SK-N-SH (cell line): ENCODE data around the gene ZNF514. TPM values are rescaled to one million over a fixed set of nuclear protein-coding genes. Genes with fewer than 3 reads are reported as not detected.

Experiments used
- CTCF ChIA-PET: fragments of 300-600, 350-600 bp; formaldehyde crosslinking; extraction: SDS; loops from one replicate; lab custom pipeline; 2021; lab: Yijun Ruan, JAX
- POLR2A ChIA-PET: fragments of 350-600 bp; sonication (Branson Sonifier 250); formaldehyde crosslinking; extraction: SDS; loops from one replicate; lab custom pipeline; 2020; ENCODE audit warnings: antibody characterized with exemption, inconsistent platforms; lab: Yijun Ruan, JAX
- DNase-seq: peaks from one replicate; pipeline ENCODE4 v3.0.0; 2012
- H2AFZ ChIP-seq: fragments of 200-600 bp; sonication (generic); 2 replicates; pipeline ENCODE4 v1.8.1; 2016; ENCODE audit warnings: antibody characterized with exemption, mild to moderate bottlenecking, low read depth
- H3F3A ChIP-seq: fragments of 200-600 bp; sonication (generic); replicated peaks from 2 replicates; pipeline ENCODE3; 2016; ENCODE audit warnings: antibody characterized with exemption, mild to moderate bottlenecking; ENCODE audit not compliant: insufficient read depth
- H3K27ac ChIP-seq, 2 experiments: fragments of 200-500 bp in 1 of 2; fragments of 200-600 bp in 1 of 2; sonication (Bioruptor generic) in 1 of 2; sonication (generic), shearing (Covaris generic) in 1 of 2; 2 replicates each; pipeline versions ENCODE4 v1.5.1 to v1.6.1; 2014 to 2016; ENCODE audit warnings: low read depth in 2 of 2, inconsistent platforms in 1 of 2, low read length in 1 of 2, mild to moderate bottlenecking in 1 of 2, mixed read lengths in 1 of 2
- H3K27me3 ChIP-seq: fragments of 200-600 bp; sonication (generic), shearing (Covaris generic); 2 replicates; pipeline ENCODE4 v1.6.1; 2016; ENCODE audit warnings: mixed run types; ENCODE audit not compliant: insufficient read depth
- H3K36me3 ChIP-seq, 2 experiments: fragments of 200-500 bp in 1 of 2; fragments of 200-600 bp in 1 of 2; sonication (Bioruptor generic) in 1 of 2; sonication (generic) in 1 of 2; replicated peaks in 1 of 2; 2 replicates each; pipeline versions ENCODE3 to v1.5.1; 2014 to 2016; ENCODE audit warnings: low read length in 1 of 2, mild to moderate bottlenecking in 1 of 2; ENCODE audit not compliant: insufficient read depth in 2 of 2, control insufficient read depth in 1 of 2
- H3K4me1 ChIP-seq, 2 experiments: fragments of 200-500 bp in 1 of 2; fragments of 200-600 bp in 1 of 2; sonication (Bioruptor generic) in 1 of 2; sonication (generic), shearing (Covaris generic) in 1 of 2; 2 replicates each; pipeline versions ENCODE4 v1.5.1 to v1.6.1; 2014 to 2016; ENCODE audit warnings: low read depth in 1 of 2, low read length in 1 of 2, mixed run types in 1 of 2; ENCODE audit not compliant: insufficient read depth in 2 of 2, control insufficient read depth in 1 of 2
- H3K4me2 ChIP-seq: fragments of 200-600 bp; sonication (generic), shearing (Covaris generic); 2 replicates; pipeline ENCODE4 v1.6.1; 2017; ENCODE audit warnings: mixed run types
- H3K4me3 ChIP-seq, 2 experiments: fragments of 200-500 bp in 1 of 2; fragments of 200-600 bp in 1 of 2; sonication (Bioruptor generic) in 1 of 2; sonication (generic), shearing (Covaris generic) in 1 of 2; 2 replicates each; pipeline versions ENCODE4 v1.5.1 to v1.8.1; 2014 to 2016; ENCODE audit warnings: low read depth in 2 of 2, inconsistent platforms in 1 of 2, low read length in 1 of 2, mild to moderate bottlenecking in 1 of 2, mixed read lengths in 1 of 2, moderate library complexity in 1 of 2
- H3K79me2 ChIP-seq: fragments of 200-600 bp; sonication (generic); 2 replicates; pipeline ENCODE4 v1.8.1; 2017; ENCODE audit warnings: mild to moderate bottlenecking; ENCODE audit not compliant: insufficient read depth
- H3K9ac ChIP-seq: fragments of 200-600 bp; sonication (generic); 2 replicates; pipeline ENCODE4 v1.6.1; 2017; ENCODE audit warnings: mixed run types
- H3K9me2 ChIP-seq: fragments of 200-600 bp; sonication (generic); 2 replicates; pipeline ENCODE4 v1.6.1; 2017; ENCODE audit warnings: mixed run types
- H3K9me3 ChIP-seq: fragments of 200-600 bp; sonication (generic); 2 replicates; pipeline ENCODE4 v1.6.1; 2017; ENCODE audit warnings: mixed run types, mild to moderate bottlenecking, moderate library complexity
- H4K20me1 ChIP-seq: fragments of 200-600 bp; sonication (generic); 2 replicates; pipeline ENCODE4 v1.6.1; 2017; ENCODE audit warnings: mild to moderate bottlenecking, mixed run types; ENCODE audit not compliant: insufficient read depth
- CTCF ChIP-seq: fragments of 200-600 bp; sonication (generic); IDR thresholded peaks from 2 replicates; pipeline ENCODE4 v1.6.1; 2017; ENCODE audit warnings: antibody characterized with exemption, mild to moderate bottlenecking, moderate library complexity
- ELF1 ChIP-seq: IDR thresholded peaks from 2 replicates; pipeline ENCODE4 v1.4.0; 2012
- EP300 ChIP-seq, 2 experiments: IDR thresholded peaks; 2 replicates each; pipeline versions ENCODE4 v1.4.0 to v1.6.1; 2012; ENCODE audit warnings: borderline replicate concordance in 1 of 2, low read depth in 1 of 2, low read length in 1 of 2
- EZH2phosphoT487 ChIP-seq: fragments of 200-600 bp; sonication (generic); IDR thresholded peaks from 2 replicates; pipeline ENCODE4 v1.6.1; 2017; ENCODE audit warnings: low read depth, mixed run types, mild to moderate bottlenecking, antibody characterized with exemption, moderate library complexity, borderline replicate concordance
- GATA2 ChIP-seq: sonication (generic); formaldehyde crosslinking; IDR thresholded peaks from 2 replicates; pipeline ENCODE4 v1.5.0; 2020; ENCODE audit warnings: mild to moderate bottlenecking, missing genetic modification reagents
- JUND ChIP-seq: IDR thresholded peaks from 2 replicates; pipeline ENCODE4 v1.4.0; 2012
- MEF2A ChIP-seq: IDR thresholded peaks from 2 replicates; pipeline ENCODE4 v1.4.0; 2012; ENCODE audit warnings: low read depth, borderline replicate concordance
- MXI1 ChIP-seq: IDR thresholded peaks from 2 replicates; pipeline ENCODE4 v1.6.1; 2012; ENCODE audit warnings: mild to moderate bottlenecking, low read depth, low read length, improper control_type of control experiment
- NRF1 ChIP-seq: IDR thresholded peaks from 2 replicates; pipeline ENCODE4 v1.6.1; 2012; ENCODE audit warnings: low read depth, mild to moderate bottlenecking, low read length
- RAD21 ChIP-seq: IDR thresholded peaks from 2 replicates; pipeline ENCODE4 v1.6.1; 2012; ENCODE audit warnings: mild to moderate bottlenecking, low read length
- RCOR1 ChIP-seq: fragments of 150-350 bp; IDR thresholded peaks from 2 replicates; pipeline ENCODE4 v1.6.1; 2017; ENCODE audit warnings: antibody characterized with exemption, low read length
- REST ChIP-seq: IDR thresholded peaks from 2 replicates; pipeline ENCODE4 v1.6.1; 2012; ENCODE audit warnings: mild to moderate bottlenecking, low read depth, low read length, moderate library complexity
- RXRA ChIP-seq: IDR thresholded peaks from 2 replicates; pipeline ENCODE4 v1.4.0; 2012; ENCODE audit warnings: low read depth, mild to moderate bottlenecking, borderline replicate concordance
- SIN3A ChIP-seq: IDR thresholded peaks from 2 replicates; pipeline ENCODE4 v1.6.1; 2012; ENCODE audit warnings: low read depth, mild to moderate bottlenecking, low read length, moderate library complexity, borderline replicate concordance
- SMC3 ChIP-seq: IDR thresholded peaks from 2 replicates; pipeline ENCODE4 v1.6.1; 2012; ENCODE audit warnings: low read depth, low read length, improper control_type of control experiment
- TEAD4 ChIP-seq: IDR thresholded peaks from 2 replicates; pipeline ENCODE4 v1.4.0; 2012; ENCODE audit warnings: mild to moderate bottlenecking, borderline replicate concordance; ENCODE audit not compliant: insufficient read depth
- WGBS: methylation state at CpG from one replicate; pipeline ENCODE4 v1.1.6; 2017; ENCODE audit warnings: low lambda C conversion rate; 5-methylcytosine and 5-hydroxymethylcytosine counted together
- polyA plus RNA-seq, 3 experiments: library from polyadenylated mRNA; depleted of rRNA; stranded (reverse); fragments of >200 nt; gene quantifications; 2 replicates each; pipeline ENCODE4 v1.2.3, GENCODE V29; 2012
- TF ChIP-seq, protein P1 (sequence below): IDR thresholded peaks from 2 replicates; pipeline ENCODE4 v1.4.0; 2012; ENCODE audit warnings: low read depth, borderline replicate concordance
- TF ChIP-seq, protein P2 (sequence below): IDR thresholded peaks from 2 replicates; pipeline ENCODE4 v1.4.0; 2012; ENCODE audit warnings: low read depth

The ZNF514 gene
- polyA plus RNA-seq, 1 of the 3 experiments (the other 2 are of a cell fraction), result 9.0 TPM

DNA sequence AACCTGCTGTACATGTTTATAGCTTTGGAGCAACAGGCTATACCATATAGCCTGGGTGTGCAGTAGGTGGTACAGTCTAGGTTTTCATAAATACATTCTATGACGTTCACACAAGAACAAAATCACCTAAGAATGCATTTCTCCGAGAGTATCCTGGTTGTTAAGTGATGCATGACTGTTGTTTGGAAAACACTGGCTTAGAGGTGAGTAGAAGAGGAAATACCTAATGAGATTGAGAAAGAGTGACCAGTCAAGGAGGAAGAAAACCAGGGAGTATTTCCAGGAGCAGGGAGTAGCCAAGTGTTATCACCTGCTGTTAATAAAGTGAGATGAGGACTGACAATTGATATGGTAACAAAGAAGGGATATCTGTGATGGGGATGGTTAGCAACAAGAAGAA is 44.7 kb upstream of the ZNF514 start:
- Histone ChIP-seq H3K4me2 (no peak overlapping the region), H3K9me3 (no peaks in the 10 kb centered on the region), H3K9ac (no peak overlapping the region), H3K27me3 (no peaks in the 10 kb centered on the region; the same call in 1 of the 2 replicates), H2AFZ (no peak overlapping the region), H3K4me3 (no peak overlapping the region), H3K36me3 (peaks cover 4 to 7% of the 10 kb centered on the region in 2 experiments), H3K79me2 (no peaks in the 10 kb centered on the region)
- DNase-seq, result no peak
- TF ChIP-seq MXI1 (no peak), ELF1 (no peak), GATA2 (CRISPR knock-in tag) (no peak), SMC3 (no peak), CTCF (no peak), REST (no peak), RXRA (no peak), SIN3A (no peak)
- TF ChIP-seq, protein P1, sequence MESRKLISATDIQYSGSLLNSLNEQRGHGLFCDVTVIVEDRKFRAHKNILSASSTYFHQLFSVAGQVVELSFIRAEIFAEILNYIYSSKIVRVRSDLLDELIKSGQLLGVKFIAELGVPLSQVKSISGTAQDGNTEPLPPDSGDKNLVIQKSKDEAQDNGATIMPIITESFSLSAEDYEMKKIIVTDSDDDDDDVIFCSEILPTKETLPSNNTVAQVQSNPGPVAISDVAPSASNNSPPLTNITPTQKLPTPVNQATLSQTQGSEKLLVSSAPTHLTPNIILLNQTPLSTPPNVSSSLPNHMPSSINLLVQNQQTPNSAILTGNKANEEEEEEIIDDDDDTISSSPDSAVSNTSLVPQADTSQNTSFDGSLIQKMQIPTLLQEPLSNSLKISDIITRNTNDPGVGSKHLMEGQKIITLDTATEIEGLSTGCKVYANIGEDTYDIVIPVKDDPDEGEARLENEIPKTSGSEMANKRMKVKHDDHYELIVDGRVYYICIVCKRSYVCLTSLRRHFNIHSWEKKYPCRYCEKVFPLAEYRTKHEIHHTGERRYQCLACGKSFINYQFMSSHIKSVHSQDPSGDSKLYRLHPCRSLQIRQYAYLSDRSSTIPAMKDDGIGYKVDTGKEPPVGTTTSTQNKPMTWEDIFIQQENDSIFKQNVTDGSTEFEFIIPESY, result no peak
- TF ChIP-seq, all 33 proteins: peak for 0
- Histone ChIP-seq H3K4me1 (no peaks in the 10 kb centered on the region; a peak in 1 of 4 replicates), H4K20me1 (no peaks in the 10 kb centered on the region), H3K9me2 (no peaks in the 10 kb centered on the region), H3K27ac (no peak overlapping the region), H3F3A (peaks cover 7% of the 10 kb centered on the region)
- WGBS, result 14% methylated on average over 2 of the region's 2 CpGs
- CTCF ChIA-PET, result interaction anchor here (1.0 kb wide), 1 partner anchor 27 kb away, joined by 3 read pairs; no protein-coding TSS in a partner anchor
- POLR2A ChIA-PET, result no interaction called here

- peaks cover 2 to 3% of the 10 kb centered on the region in 2 experiments for H3K36me3 ChIP-seq
- no peak overlapping the region for H3K4me3 ChIP-seq
- CTCF ChIA-PET, result interaction anchor here (0.9 to 1.0 kb wide), 2 partner anchors 27 to 141 kb away, joined by 3 read pairs; no protein-coding TSS in a partner anchor
- no peak overlapping the region for H3K4me2 ChIP-seq
- H3K27me3 ChIP-seq, result no peaks in the 10 kb centered on the region; the same call in 1 of the 2 replicates
- H3F3A ChIP-seq, result peaks cover 7% of the 10 kb centered on the region
- H3K9me3 ChIP-seq, result no peaks in the 10 kb centered on the region
- POLR2A ChIA-PET, result no interaction called here
- 45% methylated on average over 4 of the region's 4 CpGs for WGBS
- H4K20me1 ChIP-seq, result no peaks in the 10 kb centered on the region
- H3K4me1 ChIP-seq, result no peaks in the 10 kb centered on the region; a peak in 1 of 4 replicates
- no peak for DNase-seq
- H2AFZ ChIP-seq, result no peak overlapping the region
- H3K79me2 ChIP-seq, result no peaks in the 10 kb centered on the region
- H3K27ac ChIP-seq, result no peak overlapping the region
- H3K9me2 ChIP-seq, result no peaks in the 10 kb centered on the region
- H3K9ac ChIP-seq, result no peak overlapping the region
- TF ChIP-seq ELF1 (no peak), MEF2A (no peak), NRF1 (no peak), JUND (no peak), EP300 (IDR thresholded peaks at IDR 0.05; ENCODE audit: borderline replicate concordance in 1 of 2, low read depth in 1 of 2, low read length in 1 of 2) (no peak), SMC3 (no peak), TEAD4 (no peak), RAD21 (no peak), RCOR1 (no peak), EZH2phosphoT487 (no peak)
- TF ChIP-seq, protein P2, sequence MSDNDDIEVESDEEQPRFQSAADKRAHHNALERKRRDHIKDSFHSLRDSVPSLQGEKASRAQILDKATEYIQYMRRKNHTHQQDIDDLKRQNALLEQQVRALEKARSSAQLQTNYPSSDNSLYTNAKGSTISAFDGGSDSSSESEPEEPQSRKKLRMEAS, result no peak
- TF ChIP-seq, protein P1, result no peak
Observed at GRCh38 chr2:95203911-95204310, 44.3 kb upstream of the ZNF514 start.
